Subcutaneous adipose tissue (tissue), 4 donors: ENCODE data around the gene RORC. TPM values are rescaled to one million over a fixed set of nuclear protein-coding genes. Genes with fewer than 3 reads are reported as not detected.

ENCODE experiments used
- total RNA-seq, 4 donors: library from RNA; depleted of rRNA; stranded (reverse); fragments of >200 nt; gene quantifications; one replicate each; pipeline ENCODE4 v1.1.0, GENCODE V29; 2016
- TF ChIP-seq, protein P1 (sequence below): fragments of 450-650 bp; IDR thresholded peaks from one replicate; pipeline ENCODE4 v1.5.1; 2016; ENCODE audit warnings: low read depth, mild to moderate bottlenecking, control low read depth, antibody characterized with exemption, moderate library complexity

The RORC gene
- total RNA-seq, 4 donors from 2014 or later = 0.98 to 6.4 (median 2.9) TPM

DNA sequence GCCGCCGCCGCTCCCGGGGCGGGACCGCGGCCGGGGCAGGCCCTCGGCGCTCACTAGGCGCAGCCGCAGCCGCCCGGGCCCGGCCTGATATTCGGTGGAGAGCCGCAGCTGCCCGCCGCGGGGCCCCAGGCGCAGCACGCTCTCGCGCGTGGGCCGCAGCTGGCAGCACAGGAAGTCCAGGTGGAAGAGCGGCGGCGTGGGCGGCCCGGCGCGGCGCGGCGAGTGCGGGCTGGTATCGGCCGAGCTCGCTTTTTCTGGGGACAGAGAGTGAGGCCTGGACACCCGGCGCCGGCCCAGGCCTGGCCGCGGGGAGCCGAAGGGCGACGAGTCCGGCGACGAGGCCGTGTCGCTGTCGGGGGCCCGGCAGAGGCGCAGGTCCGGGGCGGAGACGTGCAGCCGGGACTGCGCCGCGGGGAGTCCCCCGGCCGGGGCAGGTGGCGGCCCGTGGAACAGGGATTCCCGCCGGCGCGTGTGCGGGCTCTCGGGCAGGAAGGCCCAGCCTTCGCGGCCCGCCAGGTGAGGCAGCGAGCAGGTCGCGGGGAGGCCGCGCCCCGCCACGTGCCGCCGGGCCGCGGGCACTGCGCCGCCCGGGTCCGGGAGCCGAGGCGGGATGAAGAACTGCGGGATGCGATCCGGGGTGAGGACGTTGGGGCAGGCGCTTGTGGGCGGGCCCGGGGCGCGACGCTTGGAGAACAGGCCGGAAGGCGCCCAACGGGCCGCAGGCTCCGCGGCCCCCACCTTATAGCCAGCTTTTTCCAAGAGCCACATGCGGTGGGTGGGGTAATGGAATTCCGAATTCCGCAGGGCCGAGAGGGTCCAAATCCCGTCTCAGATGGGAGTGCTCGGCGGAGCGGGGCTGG lies 6.8 kb upstream of the RORC start:
- TF ChIP-seq, protein P1, sequence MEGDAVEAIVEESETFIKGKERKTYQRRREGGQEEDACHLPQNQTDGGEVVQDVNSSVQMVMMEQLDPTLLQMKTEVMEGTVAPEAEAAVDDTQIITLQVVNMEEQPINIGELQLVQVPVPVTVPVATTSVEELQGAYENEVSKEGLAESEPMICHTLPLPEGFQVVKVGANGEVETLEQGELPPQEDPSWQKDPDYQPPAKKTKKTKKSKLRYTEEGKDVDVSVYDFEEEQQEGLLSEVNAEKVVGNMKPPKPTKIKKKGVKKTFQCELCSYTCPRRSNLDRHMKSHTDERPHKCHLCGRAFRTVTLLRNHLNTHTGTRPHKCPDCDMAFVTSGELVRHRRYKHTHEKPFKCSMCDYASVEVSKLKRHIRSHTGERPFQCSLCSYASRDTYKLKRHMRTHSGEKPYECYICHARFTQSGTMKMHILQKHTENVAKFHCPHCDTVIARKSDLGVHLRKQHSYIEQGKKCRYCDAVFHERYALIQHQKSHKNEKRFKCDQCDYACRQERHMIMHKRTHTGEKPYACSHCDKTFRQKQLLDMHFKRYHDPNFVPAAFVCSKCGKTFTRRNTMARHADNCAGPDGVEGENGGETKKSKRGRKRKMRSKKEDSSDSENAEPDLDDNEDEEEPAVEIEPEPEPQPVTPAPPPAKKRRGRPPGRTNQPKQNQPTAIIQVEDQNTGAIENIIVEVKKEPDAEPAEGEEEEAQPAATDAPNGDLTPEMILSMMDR = no peak

DNA sequence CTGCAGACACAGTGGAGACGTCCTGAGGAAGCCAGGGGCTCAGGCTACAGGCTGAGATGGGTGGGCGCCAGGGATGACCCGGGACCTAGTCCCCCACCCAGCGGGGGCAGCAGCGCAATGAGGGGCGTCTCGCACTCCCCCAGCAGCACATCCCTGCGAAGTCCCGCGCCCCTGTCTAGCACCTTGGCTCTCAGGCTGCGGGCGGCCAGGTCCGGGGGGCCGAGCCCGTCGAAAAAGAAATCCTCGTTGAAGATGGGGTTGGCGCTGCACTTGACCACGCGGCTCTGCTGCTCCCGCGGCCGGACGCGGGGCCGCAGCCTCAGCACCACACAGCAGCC lies 6.3 kb upstream of the RORC start:
- TF ChIP-seq, protein P1 = no peak

DNA sequence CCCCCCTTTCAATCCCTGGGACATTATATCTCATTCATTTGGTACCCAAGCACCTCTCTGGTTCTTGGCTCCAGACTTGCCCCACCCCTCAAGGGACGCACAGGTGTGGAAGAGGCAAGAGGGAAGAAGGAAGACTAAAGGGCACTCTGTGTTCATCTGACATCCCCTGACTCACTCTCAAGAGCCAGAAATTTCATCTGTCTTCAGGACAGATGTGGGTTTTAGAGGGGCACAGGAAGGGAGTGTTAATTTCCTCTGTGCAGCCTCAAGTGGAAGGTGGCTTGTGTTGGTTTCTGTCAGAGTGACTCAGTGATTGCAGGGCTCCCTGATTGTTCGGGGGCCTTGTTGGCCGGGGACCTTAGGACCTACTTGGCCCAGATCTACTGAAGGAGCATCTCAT lies 5.6 kb upstream of the RORC start:
- TF ChIP-seq, protein P1 = no peak

DNA sequence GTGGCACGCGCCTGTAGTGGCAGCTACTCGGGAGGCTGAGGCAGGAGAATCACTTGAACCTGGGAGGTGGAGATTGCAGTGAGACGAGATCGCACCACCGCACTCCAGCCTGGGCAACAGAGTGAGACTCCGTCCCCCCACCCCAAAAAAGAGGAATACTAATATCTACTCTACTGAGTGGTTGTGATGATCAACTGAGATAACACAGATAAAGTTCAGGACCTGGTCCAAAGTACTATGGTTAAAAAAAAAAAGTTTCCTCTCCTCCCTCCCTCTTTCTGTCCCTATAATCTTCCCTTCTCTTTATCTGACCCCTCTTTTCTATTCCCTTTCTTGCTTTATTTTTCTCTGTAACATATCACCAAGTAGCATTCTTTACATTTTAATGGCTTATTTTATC lies 4.0 kb upstream of the RORC start:
- TF ChIP-seq, protein P1 = no peak

DNA sequence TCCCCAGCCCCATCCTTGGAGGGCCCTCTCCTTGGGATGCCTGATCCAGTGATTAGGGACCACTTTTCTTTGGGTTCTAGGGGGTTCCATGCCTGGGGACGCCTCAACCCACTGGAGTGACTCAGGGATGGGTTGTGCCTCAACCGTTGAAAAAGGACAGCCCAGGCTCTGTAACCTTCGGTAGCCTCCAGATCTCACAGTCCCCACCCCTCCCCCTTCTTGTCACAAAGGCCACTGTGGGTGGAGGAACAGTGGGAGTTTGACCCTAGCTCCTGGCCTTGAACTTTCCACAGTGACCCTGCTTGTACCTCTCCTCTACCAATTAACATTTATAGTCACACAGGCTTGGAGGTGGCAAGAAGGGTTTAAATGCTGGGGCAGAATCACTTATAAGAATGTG lies 2.6 kb upstream of the RORC start:
- TF ChIP-seq, protein P1 = no peak

DNA sequence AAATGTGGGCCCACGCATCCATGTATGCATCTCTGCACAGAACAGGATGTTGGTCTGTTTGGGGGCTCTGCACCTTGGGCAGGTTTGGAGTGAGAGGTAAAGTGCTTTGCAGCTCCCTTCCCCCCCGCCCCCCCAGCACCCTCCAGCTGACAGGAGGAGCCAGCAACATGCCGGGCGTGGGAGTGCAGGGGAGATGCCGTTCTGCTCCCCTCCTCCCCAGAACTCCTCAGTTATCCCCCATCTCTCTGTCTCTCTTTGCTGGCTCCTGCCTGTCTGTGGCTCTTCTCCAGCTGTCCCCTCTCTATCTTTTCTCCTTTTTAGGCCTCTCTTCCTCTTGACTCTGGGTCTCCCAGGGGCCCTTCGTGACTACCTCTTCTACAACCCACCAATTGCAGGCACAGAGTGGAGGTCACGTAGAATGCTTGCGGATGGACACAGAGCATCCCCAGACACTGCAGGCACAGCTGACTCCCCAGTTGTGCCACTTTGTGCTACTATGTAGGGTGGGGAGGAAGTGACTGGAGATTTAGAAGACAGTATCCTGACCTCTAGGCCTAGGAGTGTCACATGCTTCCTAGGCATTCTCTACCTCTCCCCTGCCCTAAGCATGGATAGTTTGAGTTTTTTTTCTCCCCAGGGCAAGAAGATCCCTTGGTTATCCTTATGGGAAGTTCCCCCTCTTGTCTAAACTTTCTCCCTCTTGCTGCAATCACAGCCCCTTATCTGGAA lies 1.7 kb upstream of the RORC start:
- TF ChIP-seq, protein P1 = no peak

DNA sequence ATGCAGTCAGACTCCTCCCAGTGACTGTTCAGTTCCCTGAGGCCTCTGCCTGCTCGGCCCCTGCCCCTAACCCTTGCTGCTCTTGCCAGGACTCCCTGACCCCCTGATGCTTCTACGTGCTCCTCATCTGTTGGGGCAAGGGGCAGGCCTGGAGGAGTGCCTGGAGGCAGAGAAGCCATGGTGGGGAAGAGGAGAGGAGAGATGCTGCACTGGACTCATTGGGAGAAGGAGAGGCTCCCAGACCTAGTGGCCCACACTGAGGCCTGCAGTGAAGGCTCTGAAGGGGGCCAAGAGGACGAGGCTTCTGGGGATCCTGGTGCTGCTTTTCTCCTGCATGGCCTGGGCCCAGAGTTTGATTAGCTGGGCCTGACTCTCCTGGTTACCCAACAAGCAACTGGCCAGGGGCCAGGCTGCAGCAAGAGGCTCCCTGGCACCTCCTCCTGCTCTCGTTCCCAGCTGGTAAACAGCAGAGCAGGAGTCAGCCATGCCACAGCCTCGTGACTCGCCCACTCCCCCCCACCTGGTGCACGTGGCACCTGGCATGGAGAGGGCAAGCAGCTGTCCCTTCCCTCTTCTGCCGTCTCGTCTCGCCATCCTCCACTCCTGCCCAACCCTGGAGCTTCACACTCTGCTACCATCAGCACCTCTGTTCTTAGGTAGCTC lies 847 bp upstream of the RORC start:
- TF ChIP-seq, protein P1 = no peak
